Embryonic facial prominence (tissue), 1 donor: Measurements from ENCODE around the gene ZNF366.

Experiments
- DNase-seq: peaks from one replicate; pipeline ENCODE4 v3.0.0-alpha.2; 2016; ENCODE audit errors: extremely low spot score

The ZNF366 gene

GRCh38 chr5:72441094-72441723 is 66.0 kb downstream of the ZNF366 start:
- DNase-seq, result no peak

- DNase-seq, result no peak
Measured at GRCh38 chr5:72440207-72440638, 67.0 kb downstream of the ZNF366 start.

DNA sequence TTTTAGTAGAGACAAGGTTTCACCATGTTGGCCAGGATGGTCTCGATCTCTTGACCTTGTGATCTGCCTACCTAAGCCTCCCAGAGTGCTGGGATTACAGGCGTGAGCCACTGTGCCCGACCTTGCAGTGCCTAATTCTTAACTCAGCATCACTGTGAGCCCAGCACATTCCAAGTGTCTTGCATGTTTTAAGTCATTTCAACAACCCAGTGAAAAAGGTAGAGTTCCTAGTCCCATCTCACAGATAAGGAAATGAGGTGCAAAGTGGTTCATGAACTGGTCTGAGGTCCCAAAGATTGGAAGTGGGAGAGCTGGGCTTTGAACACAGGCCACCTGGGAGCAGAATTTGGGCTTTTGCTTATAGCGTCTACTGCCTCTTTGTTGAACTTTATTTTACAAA is 68.0 kb downstream of the ZNF366 start:
- DNase-seq, result no peak

DNA sequence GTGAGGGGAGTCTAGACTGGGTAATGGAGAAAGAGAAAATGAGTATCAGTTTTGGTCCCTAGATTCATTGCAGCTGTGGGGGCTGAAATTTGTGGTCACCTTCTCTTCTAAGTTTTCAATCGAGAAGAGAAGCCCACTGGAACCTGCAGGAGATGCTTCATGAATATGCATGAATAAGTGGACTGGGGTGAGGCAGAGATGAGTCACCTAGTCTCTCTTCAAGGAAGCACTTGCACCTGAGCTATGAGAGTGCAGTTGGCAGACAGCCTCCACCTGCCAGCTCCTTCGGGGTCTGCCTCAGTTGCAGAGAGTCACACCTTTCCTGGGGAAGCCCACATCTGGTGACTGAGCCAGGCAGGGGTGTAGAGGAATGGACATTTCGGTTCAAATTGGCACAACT is 69.1 kb downstream of the ZNF366 start:
- no peak for DNase-seq

DNA sequence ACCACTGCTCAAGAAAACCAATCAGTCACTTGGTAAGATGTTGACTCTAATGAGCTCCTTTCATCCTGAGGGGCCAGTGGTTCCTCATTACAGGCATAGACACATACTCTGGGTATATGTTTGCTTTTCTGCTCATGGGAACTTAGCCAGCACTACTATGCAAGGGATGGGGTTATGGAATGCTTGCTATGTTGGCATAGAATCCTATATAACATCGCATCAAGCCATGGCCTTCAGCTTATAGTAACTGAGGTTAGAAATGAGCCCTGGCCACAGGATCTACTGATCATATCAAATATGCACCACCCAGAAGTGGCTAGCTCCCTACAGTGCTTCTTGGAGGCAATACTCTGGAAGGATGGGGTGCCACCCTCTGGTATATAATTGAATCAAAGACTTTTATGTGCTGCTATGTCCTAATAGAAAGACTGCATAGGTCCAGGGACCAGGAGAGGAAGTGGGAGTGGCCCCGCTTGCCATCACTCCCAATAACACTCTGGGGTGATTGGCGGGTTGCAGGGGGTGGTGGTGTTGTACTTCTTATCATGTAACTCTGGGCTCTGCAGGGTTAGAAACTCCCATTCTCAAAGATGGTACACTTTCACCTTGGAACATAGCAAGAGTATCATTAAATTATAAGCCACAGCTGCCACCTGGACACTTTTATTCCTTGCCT is 70.3 kb downstream of the ZNF366 start:
- no peak for DNase-seq

DNA sequence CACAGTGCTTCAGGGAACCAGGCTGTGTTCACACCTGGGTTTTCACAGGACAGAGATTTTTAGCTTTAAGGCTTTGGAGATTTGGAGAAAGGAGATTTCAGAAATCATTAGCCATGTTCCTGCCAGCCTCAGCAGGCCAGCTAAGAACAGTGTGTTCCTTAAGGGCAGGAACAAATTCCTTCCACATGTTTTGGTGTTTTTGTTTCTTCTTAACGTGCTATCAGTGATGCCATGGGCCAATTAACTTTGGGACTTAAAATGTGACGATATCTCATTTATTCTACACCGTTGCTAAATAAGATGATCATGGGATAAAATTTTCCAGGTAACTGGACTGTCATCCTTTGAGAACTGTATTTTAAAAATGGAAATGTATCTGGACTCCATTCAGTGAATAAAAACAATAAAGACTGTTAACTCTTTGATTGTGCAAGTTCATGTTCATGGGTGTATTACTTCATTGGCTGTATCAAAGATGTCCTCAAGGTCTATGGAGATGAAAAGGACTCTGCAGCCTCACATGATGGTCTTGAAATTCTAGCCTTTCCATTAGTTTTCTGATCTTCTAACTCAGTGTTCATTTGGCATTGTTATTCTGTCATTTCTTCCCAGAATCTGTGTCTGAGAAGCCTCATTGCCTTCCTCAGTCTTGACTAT is 72.3 kb downstream of the ZNF366 start:
- DNase-seq, result no peak

- no peak for DNase-seq
Measured at GRCh38 chr5:72434056-72434780, 73.0 kb downstream of the ZNF366 start.

DNA sequence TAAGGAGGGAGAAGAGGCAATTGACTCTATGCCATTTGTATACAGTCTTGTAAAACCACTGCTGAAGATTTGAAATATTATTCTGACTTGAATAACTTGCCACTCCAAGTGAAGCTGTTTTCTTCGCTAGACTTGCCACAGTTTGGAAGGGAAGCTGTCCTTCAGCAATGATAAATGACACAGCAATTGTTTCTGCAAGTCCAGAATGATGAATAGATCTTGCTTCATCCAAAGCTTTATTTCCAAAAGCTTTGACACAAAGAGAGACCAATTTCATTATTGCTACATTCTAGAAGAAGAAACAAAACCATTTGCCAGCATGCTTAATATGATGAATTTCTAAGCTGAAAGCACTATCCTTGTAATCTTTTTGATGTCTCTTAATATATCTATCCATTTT is 73.7 kb downstream of the ZNF366 start:
- DNase-seq, result no peak

DNA sequence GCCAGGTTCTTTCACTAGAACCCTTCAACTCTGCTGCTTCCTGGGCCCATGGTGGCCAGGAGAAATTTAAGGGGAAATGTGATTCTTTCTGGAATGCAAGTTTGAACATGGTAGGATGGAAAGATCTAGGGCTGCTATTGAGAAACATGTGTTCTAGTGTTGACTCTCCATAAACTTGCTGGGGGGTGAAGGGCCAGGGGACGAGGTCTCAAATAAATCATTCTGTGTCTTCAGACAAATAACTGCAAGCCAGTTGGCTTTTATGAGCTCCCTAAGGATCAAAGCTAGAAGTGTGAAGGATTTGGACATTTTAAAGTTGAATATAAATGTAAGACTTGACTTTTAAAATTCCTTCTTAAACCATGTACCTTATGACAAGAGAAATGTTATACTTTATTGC is 78.5 kb downstream of the ZNF366 start:
- no peak for DNase-seq

- no peak for DNase-seq
Measured at GRCh38 chr5:72427488-72428437, 79.4 kb downstream of the ZNF366 start.

DNA sequence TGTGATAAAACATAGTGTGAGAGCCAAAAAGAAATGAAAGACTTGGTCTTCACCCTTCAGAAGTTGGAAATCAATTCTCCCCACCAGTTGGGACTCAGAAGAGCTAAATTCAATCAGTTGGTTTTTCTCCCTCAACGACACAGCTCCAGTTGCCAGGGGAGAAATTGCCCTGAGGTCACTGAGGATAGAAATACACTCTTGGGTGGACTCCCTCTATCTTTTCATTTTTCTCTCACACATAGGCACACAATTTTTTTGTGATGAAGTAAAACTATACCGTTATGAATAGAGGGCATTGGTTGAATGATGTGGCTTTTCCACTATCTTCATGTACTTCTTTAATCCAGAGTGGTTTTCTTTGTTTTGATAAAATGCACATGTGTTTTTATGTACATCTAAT is 80.2 kb downstream of the ZNF366 start:
- no peak for DNase-seq

GRCh38 chr5:72426019-72426418 is 81.2 kb downstream of the ZNF366 start:
- no peak for DNase-seq

GRCh38 chr5:72418271-72418670 is 88.9 kb downstream of the ZNF366 start:
- no peak for DNase-seq

DNA sequence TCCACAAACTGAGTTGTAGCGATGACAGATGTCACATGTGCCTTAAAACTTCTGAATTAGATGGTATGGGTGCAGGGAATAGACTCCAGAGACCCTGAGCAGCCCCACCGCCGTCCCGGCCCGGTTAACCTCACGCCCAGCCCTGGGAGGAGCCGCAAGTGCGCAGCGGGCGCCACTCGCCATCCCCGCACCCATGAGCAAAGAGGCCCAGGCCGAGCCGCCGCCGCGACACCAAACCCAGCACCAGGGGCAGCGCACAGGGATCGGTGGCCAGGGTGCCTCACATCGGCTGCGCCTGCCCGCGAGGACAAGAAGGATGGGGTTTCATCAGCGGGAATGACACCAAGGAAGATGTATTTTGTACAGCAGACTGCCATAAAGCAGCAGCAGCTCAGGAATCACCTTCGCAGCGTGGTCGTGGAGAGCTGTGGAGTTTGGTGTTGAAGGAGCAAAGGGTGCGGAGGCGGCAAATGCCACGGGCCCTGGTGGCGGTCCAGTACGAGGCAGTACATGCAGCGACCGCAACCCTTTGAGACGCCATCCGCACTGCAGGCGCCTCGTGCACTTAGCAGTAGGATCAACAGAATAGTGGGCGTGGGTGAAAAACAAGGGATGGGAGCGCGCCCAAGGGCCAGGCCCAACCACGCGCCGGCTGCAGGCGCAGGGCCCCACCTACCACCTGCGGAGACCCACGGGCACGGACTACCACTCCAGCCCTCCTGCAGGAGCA is 89.7 kb downstream of the ZNF366 start:
- DNase-seq, result no peak

- DNase-seq, result no peak
Measured at GRCh38 chr5:72415616-72416325, 91.4 kb downstream of the ZNF366 start.

DNA sequence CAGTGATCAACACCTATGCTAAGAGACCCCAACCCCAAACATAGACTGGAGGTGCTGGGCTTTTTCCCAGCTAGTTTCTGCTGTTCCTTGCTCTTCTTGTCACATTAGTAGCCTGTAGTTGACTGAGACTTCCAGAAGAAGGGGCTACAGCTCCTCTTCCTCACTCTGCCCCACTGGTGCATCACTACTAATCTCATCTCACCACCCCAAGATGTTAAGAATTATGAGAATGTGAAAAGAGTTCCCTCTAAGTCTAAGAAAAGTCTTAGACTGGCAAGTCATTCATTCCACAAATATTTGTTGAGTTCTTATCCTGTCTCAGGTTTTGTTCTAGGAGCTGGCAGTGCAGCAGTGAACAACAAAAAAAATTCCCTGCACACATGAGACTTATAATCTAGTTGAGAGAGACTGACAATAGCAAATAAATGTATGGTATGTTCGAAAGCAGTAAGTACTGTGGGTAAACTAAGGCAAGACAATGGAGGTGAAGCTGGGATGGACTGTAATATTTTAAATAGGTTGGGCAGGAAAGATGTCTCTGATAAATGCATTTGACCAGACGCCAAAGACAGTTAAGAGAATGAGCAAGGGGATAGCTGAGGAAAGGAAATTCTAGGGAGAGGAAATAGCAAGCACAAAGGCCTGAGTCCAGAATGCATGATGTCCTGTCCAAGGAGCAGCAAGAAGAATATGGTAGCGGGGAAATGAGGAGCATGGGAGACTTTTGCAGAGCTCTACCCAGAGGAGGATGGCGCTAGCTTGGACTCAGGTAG is 94.7 kb downstream of the ZNF366 start:
- no peak for DNase-seq

GRCh38 chr5:72410688-72411295 is 96.4 kb downstream of the ZNF366 start:
- DNase-seq, result no peak

DNA sequence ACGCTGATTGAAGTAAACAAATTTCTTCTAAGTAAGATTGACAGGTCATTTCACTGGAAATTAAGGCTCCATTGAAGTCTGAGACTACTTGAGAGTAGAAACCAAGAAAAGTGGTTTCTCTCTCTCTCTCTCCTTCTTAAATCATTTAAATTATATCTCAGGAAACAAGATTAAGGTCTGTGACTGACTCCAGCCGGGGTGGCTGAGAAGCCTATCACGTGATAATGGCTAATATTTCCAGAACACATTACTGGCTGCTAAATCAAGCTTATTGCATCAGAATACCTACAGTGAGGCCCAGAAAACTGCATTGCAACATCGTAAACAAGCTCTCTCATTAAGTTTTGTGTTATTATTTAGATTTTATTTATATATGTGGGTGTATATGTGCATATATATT is 98.6 kb downstream of the ZNF366 start:
- DNase-seq, result no peak

GRCh38 chr5:72408127-72408526 is 99.1 kb downstream of the ZNF366 start:
- DNase-seq, result no peak
